NCI-H1105 (cell line): Measurements from ENCODE around the gene PHLDB1.
A peak's percentile ranks its signal among the peaks of the same experiment; 100 is the strongest.
"Not testable (repeated sequence)": the region's sequence is repeated elsewhere in the genome, so short reads cannot be mapped to it uniquely, and the experiment has no call there.

ENCODE experiments used
- DNase-seq: peaks from one replicate; lab custom pipeline; 2025; lab: John Stamatoyannopoulos, UW

The PHLDB1 gene

DNA sequence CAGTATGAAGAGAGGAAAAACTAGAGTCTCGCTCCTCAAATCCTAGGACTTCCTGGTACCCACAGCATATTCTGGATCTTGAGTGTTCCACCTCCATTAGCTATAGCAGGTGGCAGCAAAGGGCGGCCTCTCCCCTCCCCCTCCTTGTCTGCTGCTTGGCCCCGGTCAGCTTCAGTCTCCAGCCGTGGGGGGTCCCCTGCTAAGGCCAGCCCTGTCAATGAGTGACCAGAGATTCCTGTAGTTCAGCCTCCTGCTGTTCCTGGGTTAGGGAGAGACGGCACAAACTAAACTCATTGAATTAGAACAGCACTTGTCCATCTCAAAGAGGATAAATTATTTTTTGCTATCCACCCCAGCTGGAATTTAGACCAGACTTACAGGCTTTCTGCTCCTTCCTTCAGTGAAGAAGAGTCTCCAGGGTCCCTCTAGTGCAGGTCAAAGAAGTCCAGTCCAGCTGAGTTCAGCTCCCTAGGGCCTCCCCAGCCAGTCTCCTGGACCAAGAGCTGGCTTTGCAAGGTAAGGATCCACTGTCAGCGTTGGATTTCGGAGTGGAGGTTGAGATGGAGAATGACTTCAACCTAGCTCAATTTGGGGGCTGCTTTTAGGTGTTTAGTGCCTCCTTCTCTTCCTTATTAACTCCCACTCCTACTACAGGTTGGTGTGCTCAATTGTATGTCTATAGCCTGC, 1.1 kb upstream of the PHLDB1 start:
- no peak for DNase-seq

DNA sequence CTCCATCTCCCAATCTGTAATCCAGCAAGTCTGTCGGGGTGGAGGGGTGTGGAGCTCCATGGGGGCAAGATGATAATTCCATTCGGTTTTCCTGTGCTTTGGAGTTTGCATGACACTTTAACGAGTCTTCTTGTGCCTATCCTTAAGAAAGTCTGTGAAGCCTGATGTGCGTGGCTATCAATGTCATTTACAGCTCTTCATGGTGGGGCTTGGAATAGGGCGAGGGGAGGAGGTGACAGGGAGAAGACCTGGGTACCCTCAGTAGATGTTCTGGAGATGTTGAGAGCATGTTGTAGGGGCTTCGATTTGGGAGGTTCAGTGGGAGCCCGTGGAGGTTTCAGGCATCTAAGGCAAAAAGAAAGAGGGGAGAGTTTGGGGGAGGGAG, 579 bp upstream of the PHLDB1 start:
- no peak for DNase-seq

DNA sequence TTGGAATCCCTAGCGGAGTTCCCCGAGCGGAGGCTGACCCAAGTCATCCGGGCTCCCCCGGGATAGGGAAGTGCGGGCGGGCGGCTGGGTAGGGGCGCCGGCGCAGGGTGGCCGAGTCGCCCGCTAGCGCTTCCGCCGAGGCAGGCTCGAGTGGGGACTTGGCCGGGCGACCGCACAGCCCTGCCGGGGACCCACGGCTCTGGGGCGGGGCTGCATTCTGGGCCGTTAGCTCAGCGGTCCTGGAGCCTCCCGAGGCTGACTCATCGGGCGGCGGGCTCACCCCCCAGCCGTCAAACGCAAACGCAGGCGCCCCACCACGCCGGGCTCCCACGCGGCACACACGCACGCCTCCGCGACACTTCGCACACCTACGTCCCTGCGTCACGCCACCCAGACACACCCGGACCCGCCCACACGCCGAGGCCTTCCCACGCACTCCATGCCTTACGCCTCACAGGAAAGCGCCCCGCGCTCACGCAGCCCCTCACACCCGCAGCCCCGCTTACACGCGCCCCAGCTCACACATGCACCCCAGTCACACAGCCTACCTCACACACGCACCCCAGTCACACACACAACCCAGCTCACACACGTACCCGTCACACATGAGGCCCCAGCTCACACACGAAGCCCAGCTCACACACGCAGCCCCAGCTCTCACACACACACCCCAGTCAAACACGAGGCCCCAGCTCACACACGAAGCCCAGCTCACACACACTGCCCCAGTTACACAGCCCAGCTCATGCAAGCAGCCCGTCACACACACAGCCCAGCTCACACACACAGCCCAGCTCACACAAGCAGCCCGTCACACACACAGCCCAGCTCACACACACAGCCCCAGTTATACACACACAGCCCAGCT, 1.2 kb downstream of the PHLDB1 start:
- DNase-seq: no peak

DNA sequence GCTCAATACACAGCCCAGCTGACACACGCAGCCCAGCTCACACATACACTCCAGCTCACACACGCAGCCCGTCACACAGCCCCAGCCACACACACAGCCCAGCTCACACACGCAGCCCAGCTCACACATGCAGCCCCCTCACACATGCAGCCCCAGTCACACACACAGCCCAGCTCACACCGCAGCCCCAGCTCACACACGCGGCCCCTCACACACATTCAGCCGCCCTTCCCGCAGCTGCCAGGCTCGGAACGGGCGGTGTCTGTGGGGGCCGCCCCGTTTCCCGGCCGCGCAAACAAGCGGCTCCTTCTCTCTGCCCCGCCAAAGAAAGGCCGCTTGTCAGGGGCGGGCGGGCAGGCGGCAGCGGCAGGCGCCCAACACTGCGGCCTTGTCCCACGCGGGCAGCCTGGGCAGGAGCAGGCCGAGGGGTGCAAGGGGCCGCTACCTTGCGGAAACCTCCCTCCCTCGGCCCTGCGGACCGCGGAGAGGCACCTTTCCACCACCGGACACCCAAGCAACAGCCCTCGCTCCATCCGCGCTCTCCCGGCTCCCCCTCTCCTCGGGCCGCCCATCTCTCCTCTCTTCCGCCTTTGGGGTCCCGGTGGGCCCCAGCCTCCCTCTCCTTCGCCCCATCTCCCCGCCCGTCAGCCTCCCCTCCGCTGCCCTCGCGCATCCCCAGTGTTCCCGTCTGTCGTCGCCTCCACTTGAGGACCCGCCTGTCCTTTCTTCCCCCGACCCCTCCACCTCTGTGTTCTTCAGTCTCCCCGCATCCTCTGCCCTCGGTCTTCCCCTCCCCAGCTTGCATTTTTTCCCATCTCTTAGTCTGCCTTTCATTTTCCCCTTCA, 2.2 kb downstream of the PHLDB1 start:
- no peak for DNase-seq

DNA sequence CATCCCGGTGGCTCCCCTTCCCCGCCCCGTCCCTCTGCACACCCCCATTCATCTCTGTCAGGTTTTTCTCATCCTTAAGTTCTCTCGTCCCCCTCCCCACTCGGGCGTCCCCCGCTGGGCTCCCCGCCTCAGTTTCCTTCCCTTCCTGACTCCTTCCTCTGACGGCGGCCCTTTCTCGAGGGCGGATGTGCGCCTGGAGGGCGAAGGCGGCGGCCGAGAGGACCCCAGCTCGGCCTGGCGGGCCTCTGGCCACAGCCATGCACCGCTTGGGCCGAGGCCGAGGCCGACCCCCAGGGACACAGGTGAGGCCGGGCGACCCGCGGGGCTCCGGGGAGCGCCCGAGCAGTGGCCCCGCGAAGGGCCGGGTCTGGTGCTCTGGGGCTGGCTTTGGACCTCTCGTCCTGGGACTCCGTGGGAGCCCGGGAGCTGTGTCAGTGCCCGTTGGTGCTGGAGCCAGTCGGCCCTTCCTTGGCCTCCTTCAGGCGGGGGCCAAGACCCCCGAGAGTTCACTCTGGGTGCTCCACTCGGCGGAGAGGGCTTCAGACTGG, 2.9 kb downstream of the PHLDB1 start:
- no peak for DNase-seq

DNA sequence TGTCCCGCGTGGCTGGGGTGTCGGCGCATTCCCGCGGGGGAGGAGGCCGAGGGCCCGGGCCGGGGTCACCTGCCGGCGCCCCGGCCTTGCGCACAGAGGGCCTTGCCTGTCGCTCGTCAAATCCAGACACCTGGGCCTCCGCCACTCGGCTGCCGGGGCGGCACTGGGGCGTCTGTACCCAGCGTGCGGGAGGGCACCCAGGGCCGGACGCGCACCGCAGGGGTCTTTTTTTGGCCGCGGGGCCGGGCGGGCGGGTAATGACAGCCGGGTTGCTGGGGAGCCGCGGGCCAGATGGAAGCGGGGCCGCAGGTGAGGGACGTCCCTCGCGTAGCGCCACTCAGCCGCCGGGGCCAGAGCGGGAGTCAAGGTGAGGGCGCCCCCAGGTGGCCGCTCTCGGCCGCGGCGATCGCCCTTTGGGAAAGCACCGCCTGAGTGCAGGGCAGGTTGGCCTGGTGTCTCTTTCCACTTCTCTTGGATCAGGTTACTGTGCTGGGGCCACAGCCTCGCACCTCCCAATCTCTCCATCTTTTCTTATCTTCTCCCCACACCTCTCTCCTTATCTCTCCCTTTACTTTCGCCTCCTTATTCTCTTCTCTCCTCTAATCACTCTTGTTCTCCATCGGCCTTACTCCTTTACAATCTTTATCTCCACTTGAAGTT, 3.5 kb downstream of the PHLDB1 start:
- DNase-seq: no peak

- not testable (repeated sequence) for DNase-seq
These were observed 4.0 kb downstream of the PHLDB1 start for GRCh38 chr11:118611433-118611795.

- no peak for DNase-seq
These were observed 5.0 kb downstream of the PHLDB1 start for GRCh38 chr11:118612378-118612777.

- DNase-seq: no peak
These were observed 7.1 kb downstream of the PHLDB1 start for GRCh38 chr11:118614511-118614910.

DNA sequence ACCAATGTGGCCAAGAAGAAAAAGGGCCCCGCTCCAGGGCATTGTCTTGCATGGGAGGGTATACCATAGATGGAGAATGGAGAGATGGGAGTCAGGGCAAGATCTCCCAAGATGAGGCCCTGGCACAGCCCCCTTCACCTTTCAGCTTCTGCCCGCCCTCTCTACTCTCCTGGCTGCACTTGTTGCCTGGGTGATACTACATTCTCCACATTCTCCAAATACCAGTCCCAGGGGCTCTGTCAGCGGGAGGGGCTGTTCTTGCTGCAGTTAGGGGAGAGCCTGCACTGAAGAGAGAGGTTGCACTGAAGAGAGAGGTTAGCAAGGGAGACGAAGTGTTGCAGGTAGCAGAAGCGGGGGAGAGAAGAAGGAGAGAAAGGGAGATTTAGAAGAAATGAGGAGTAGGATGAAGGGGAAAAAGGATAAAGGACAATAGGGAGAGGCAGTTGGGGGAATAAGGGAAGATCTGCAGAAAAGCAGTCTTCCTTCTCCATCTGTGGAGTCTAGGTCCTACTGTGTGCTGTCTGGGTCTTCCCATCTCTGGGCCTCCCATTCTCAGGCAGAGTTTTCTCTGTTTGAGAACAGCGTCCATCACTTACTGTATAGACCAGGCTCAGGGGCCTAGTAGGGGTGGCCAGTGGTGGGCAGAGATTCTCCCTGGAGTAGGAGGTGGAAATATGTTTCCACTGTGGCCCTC, 8.0 kb downstream of the PHLDB1 start:
- no peak for DNase-seq

DNA sequence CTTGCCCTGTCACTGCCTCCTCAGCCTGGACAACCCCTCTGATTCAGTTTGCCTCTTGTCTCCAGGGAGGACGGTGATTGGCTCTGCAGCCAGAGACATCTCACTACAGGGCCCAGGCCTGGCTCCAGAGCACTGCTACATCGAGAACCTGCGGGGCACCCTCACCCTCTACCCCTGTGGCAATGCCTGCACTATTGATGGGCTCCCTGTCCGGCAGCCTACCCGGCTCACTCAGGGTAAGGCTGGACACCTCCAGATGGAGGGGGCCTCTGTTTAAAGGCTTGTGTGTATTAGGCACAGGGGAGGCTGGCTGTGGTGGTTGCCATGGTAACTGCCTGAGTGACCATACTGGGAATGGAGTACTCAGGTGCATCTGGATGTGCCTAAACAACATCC, 8.6 kb downstream of the PHLDB1 start:
- DNase-seq: no peak

- peak; percentile 45 for DNase-seq
These were observed 10.9 kb downstream of the PHLDB1 start for GRCh38 chr11:118618115-118618990.

DNA sequence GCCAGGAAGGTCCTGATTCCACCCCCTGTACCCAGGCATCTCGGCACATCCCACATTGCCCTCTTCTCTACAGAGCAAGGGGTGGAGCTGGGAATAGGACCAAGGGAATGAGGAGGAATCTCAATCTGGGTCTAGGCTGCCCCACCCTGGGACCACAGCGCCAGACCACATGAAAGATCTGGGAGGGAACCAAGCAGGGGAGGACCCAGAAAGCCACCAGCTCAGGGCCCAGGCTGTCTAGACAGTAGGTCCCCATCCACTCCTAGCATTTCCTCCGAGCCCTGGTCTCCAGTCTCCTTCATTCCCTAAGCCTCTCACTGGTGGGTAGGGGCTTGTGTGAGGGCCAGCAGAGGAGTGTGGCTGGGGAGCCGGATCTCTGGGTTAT, 11.6 kb downstream of the PHLDB1 start:
- no peak for DNase-seq

DNA sequence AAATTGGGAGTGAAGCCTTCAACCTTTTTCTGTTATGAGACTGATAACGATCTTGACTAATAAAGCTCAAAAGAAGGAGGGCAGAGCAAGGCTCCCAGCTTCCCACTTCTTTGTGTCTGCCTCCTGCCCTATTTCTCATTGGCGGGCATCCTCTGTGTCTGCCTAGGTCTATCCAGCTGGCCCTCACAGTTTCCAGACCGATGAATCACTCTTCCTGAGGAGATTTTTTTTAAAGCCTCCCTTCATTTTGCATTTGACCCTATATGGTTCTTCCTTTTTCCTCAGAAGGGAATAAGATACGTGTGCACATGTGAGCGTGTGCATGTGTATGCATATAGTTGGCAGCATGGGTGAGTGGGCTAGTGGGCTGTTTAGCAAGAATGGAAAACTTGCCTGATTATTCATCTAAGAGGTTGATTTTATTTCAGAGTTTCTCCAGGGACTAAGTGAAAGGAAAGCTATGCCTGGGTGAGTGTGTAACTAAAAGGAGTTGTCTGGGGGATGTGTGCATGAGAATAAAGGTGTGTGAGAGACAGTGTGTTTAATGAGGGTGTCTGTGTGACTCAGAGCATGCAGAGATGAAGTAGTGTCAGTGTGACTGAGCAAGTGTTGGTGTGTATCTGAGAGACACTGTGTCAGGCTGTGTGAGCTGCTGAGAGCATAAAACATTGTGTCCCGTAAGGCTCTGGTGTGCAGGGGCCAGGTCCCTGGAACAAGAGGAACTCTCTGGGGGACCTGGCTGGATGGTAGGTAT, 12.2 kb downstream of the PHLDB1 start:
- no peak for DNase-seq

DNA sequence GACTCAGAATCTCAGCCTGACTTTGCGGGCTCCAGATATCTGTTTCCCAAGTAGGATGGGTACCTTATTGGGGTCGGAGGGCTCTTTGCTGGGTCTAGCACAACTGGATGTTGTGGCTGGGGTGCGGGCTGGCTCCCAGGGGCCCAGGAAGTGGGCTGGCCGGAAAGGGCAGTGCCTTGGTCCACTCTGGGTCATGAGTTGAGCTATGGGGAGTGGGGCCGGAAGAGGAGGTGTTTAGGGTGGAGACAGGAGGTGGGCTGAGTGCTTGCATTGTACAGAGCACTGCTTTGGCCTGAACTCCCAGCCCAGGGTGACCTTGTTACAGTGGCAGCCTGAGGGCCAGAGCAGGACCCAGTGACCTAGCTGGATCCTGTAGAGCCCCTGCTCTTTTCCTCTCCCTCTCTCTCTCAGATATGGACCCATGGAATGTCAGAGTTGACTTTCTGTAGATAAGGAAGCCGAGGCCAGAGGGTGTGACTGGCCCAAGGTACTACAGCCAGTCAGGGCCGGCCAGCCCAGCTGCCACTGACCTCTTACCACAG, 13.2 kb downstream of the PHLDB1 start:
- DNase-seq: no peak

- DNase-seq: peak; percentile 95
These were observed 13.8 kb downstream of the PHLDB1 start for GRCh38 chr11:118621071-118621783.

- no peak for DNase-seq
These were observed 14.5 kb downstream of the PHLDB1 start for GRCh38 chr11:118621784-118622375.
